PC-3 (cell line): ENCODE measurements around the gene CACNA1B.

ENCODE experiments used
- EZH2 ChIP-seq: fragments of 300-600 bp; sonication (generic); IDR thresholded peaks from one replicate; pipeline ENCODE4 v1.6.1; 2017; ENCODE audit warnings: antibody characterized with exemption, mild to moderate bottlenecking, low read length; ENCODE audit not compliant: unreplicated experiment
- TF ChIP-seq, protein P1 (sequence below): fragments of 300-600 bp; sonication (generic); conservative IDR thresholded peaks from 2 replicates; pipeline ENCODE4 v1.5.1; 2017; ENCODE audit warnings: antibody characterized with exemption, low read depth, mild to moderate bottlenecking, low read length

DNA sequence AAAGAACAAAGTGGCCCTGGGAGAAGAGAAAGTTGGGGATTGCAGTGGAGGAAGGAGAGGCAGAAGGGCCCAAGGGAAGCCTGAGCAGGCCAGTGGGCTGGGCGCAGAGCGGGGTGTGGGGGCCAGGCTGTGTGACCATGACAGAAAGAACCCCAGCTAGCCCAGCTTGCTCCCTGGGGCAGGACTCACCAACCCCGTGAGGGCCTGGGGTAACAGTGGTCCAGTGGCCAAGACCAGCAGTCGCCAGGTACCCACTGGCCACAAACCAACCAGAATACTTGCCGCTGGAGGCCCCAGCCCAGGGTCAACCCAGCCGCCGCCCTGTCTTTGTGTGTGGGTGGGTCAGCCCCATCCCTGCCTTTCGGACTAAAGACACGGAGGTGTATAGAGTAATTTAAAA lies 146.5 kb downstream of the CACNA1B start:
- TF ChIP-seq, protein P1, sequence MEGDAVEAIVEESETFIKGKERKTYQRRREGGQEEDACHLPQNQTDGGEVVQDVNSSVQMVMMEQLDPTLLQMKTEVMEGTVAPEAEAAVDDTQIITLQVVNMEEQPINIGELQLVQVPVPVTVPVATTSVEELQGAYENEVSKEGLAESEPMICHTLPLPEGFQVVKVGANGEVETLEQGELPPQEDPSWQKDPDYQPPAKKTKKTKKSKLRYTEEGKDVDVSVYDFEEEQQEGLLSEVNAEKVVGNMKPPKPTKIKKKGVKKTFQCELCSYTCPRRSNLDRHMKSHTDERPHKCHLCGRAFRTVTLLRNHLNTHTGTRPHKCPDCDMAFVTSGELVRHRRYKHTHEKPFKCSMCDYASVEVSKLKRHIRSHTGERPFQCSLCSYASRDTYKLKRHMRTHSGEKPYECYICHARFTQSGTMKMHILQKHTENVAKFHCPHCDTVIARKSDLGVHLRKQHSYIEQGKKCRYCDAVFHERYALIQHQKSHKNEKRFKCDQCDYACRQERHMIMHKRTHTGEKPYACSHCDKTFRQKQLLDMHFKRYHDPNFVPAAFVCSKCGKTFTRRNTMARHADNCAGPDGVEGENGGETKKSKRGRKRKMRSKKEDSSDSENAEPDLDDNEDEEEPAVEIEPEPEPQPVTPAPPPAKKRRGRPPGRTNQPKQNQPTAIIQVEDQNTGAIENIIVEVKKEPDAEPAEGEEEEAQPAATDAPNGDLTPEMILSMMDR, result no peak
- TF ChIP-seq EZH2, result no peak
